NCI-H187 (cell line): ENCODE data around the gene DLL4.

ENCODE experiments used
- DNase-seq, 2 experiments: peaks; one replicate each; lab custom pipeline; 2025; lab: John Stamatoyannopoulos, UW

DLL4 gene

GRCh38 chr15:40926659-40927494 lies 2.3 kb upstream of the DLL4 start:
- no peak for DNase-seq

- DNase-seq: no peak
Measured at GRCh38 chr15:40927495-40927872, 1.7 kb upstream of the DLL4 start.

GRCh38 chr15:40927873-40928806 lies 1.0 kb upstream of the DLL4 start:
- peak; percentile 61 to 84 for DNase-seq

GRCh38 chr15:40929660-40930429 lies 705 bp downstream of the DLL4 start:
- DNase-seq: no peak

- peak in 1 of 2 experiments; percentile 27 for DNase-seq
Measured at GRCh38 chr15:40930430-40931299, 1.5 kb downstream of the DLL4 start.

DNA sequence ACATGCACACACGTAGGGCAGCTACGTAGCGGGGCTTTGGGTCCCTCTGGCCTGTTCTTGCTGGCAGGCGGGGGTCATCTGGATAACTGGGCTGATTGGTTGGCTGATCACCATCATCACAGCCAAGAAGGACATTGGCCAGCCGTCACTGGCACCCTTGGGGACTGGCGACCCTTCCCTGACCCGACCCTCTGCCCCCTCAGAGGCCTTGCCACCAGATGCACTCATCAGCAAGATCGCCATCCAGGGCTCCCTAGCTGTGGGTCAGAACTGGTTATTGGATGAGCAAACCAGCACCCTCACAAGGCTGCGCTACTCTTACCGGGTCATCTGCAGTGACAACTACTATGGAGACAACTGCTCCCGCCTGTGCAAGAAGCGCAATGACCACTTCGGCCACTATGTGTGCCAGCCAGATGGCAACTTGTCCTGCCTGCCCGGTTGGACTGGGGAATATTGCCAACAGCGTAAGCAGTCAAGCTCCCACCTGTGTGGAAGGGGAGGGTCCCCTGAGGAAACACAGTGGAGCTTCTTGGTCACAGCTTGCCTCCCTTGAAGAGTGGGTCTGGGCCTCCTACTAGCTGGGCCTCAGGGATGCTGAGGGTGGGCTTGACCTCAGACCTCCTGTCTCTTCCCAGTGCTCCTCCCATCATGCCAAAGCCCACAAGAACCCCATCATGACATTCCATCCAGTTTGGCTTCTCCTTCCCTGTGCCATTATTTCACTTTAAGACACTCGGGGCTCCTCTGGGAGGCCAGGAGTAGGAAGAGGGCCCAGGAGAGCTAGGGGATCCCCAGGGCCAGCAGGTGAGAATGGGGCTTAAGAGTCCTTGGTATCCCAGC lies 2.4 kb downstream of the DLL4 start:
- no peak for DNase-seq

DNA sequence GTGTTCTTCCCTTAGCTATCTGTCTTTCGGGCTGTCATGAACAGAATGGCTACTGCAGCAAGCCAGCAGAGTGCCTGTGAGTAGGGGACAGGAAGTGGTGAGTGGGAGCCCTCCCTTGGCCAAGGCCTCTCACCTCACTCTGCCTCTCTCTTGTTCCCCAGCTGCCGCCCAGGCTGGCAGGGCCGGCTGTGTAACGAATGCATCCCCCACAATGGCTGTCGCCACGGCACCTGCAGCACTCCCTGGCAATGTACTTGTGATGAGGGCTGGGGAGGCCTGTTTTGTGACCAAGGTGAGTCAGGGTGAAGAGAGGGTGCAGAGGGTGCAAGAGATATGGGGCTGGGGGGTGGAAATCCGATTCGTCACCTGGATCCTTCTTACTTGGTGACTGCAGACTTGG lies 3.0 kb downstream of the DLL4 start:
- no peak for DNase-seq

GRCh38 chr15:40932649-40933516 lies 3.7 kb downstream of the DLL4 start:
- DNase-seq: no peak

DNA sequence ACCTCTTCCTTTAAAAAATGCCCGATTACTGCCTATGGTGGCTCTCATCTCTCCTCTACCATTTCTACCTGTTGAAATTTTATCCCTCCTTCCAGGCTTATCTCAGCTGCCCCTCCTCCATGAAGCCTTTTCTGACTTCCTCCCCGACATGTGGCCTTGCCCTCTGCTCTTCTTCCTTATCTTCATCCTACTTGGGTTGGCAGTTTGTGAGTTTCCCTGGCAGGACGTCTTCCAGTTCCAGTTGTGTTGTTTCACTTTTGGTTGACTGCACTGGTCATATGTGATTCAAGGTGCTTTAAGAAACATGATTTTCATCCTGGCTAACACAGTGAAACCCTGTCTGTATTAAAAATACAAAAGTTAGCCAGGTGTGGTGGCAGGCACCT lies 4.4 kb downstream of the DLL4 start:
- DNase-seq: no peak

DNA sequence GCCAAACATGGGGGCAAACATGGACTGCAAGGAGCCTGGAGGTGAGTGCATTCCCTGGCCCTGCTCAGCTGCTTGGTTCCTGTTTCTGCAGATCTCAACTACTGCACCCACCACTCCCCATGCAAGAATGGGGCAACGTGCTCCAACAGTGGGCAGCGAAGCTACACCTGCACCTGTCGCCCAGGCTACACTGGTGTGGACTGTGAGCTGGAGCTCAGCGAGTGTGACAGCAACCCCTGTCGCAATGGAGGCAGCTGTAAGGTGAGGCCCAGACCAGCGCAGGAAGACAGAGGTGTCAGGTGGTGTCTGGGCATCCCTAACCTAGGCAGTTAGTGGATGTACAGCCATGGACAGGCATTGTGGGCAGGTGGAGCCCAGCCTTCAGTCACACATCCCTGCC lies 5.3 kb downstream of the DLL4 start:
- DNase-seq: no peak

DNA sequence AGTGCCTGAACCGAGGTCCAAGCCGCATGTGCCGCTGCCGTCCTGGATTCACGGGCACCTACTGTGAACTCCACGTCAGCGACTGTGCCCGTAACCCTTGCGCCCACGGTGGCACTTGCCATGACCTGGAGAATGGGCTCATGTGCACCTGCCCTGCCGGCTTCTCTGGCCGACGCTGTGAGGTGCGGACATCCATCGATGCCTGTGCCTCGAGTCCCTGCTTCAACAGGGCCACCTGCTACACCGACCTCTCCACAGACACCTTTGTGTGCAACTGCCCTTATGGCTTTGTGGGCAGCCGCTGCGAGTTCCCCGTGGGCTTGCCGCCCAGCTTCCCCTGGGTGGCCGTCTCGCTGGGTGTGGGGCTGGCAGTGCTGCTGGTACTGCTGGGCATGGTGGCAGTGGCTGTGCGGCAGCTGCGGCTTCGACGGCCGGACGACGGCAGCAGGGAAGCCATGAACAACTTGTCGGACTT lies 7.1 kb downstream of the DLL4 start:
- no peak for DNase-seq

- peak; percentile 44 to 65 for DNase-seq
Measured at GRCh38 chr15:40936709-40937666, 7.8 kb downstream of the DLL4 start.

DNA sequence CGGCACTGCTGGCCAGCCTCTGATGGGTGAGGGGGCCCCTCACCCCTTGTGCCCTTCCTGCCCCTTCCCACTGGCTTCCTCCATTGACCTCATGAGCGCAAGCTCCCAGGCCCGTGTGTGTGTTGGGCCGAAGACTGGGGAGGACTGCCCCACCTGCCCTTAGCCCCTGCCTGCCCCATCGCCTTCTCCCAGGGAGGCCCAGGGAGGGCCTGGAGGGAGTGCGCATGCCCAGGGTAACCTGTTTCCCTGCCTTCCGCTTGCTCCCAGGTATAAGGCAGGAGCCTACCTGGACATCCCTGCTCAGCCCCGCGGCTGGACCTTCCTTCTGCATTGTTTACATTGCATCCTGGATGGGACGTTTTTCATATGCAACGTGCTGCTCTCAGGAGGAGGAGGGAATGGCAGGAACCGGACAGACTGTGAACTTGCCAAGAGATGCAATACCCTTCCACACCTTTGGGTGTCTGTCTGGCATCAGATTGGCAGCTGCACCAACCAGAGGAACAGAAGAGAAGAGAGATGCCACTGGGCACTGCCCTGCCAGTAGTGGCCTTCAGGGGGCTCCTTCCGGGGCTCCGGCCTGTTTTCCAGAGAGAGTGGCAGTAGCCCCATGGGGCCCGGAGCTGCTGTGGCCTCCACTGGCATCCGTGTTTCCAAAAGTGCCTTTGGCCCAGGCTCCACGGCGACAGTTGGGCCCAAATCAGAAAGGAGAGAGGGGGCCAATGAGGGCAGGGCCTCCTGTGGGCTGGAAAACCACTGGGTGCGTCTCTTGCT lies 8.8 kb downstream of the DLL4 start:
- DNase-seq: no peak

GRCh38 chr15:40938536-40938870 lies 9.4 kb downstream of the DLL4 start:
- DNase-seq: no peak

DNA sequence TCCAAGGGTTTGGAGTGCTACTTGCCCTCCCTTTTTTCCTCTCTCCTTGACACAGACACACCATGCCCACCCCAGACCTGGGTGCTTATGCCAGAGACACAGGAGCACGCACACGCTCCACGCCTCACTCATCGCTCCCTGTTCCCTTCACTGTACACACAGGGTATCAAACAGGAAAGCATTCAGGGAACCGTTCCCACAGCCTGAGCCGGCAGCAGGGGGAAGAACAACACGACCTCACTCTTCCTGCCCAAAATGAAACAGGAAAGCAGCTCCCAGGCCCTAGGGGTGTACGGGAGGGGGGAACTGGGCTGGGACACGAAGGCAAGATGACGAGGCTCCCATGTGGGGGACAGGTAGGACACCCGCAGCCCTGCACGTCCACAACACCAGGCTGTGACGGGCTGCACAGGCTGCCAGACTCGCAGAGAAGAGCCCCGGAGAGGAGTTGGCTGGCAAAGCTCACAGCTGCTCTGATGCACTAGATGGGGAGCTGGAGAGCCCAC lies 11.2 kb downstream of the DLL4 start:
- no peak for DNase-seq

DNA sequence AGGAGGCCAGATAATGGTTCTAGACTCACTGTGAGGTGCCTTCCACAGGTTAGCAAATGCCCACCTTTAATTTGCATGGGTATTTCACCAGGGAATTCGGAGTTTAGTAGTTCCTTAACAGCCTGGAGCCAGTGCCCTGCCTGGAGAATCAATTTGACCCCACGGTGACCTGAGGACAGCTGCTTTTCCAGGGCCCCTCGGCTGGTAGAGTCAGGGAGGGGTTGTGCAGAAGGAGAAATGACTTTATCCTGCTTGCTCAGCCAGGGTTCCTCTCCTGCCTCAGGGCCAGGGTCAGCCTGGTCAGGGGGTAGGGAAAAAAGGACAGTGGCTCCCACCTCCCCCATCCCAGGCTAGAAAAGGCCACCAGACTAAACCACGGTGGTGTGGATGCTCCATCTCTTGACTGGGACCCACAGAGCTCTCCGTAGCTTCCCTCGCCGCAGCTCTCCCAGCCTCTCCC lies 12.0 kb downstream of the DLL4 start:
- DNase-seq: no peak
